Activated CD8-positive, alpha-beta memory T cell treated with anti-CD3 and anti-CD28 coated beads for 36 hours (primary cell): ENCODE data around the gene SLC1A3. TPM values are rescaled to one million over a fixed set of nuclear protein-coding genes. Genes with fewer than 3 reads are reported as not detected.
"Not testable (repeated sequence)": the region's sequence is repeated elsewhere in the genome, so short reads cannot be mapped to it uniquely, and the experiment has no call there.

Experiments
- CTCF ChIA-PET: fragments of 350-600 bp; sonication (Branson Sonifier 250); formaldehyde crosslinking; loops from one replicate; lab custom pipeline; 2021; ENCODE audit warnings: antibody characterized with exemption; lab: Charles Lee
- POLR2A ChIA-PET: fragments of 350-600 bp; sonication (Branson Sonifier 250); formaldehyde crosslinking; loops from one replicate; lab custom pipeline; 2021; ENCODE audit warnings: antibody characterized with exemption; lab: Charles Lee
- total RNA-seq, 2 experiments: library from RNA; stranded (reverse); gene quantifications; one replicate each; pipeline ENCODE4 v1.2.3, GENCODE V29; 2021

Gene SLC1A3
- under 1 TPM in 1 of 2 experiments, not detected in 1; 0.42 TPM for total RNA-seq

DNA sequence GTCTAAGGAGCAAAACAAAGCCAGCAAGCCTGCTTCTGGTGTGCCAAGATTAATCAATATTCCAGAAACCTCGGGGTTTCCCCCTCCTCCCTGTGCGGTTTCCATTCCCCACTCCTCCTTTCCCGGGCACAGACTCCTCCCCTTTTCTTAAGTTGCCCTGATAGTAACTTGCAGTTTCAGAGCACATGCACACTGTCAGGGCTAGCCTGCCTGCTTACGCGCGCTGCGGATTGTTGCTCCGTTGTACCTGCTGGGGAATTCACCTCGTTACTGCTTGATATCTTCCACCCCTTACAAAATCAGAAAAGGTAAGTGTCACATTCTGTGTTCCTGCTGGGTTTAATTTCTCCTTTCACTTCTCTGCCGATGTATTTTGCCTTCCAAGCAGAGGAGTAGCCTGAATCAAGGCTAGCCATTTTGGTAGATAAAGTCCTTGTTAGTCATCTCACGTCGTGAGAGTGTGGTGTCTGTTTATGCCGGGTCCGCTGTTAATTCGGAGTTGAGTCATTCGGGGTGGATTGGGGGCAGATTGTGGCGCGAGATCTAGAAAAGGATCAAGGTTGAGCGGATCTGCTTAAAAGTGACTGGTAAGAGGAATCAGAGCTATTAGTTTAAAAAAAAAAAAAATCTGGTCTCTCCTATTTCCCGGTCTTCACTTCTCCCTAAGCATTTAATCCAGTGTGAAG lies at the start of gene SLC1A3:
Gene SLC1A3, plus strand, starts transcription at position 179 of the 686 bp plus-strand sequence. CDS start 1,818 bp downstream, outside the sequence.
- ChIA-PET CTCF (interaction anchor here (0.7 to 1.1 kb wide), 2 partner anchors 101 to 481 kb away, joined by 3 read pairs; no protein-coding TSS in a partner anchor), POLR2A (no interaction called here)

DNA sequence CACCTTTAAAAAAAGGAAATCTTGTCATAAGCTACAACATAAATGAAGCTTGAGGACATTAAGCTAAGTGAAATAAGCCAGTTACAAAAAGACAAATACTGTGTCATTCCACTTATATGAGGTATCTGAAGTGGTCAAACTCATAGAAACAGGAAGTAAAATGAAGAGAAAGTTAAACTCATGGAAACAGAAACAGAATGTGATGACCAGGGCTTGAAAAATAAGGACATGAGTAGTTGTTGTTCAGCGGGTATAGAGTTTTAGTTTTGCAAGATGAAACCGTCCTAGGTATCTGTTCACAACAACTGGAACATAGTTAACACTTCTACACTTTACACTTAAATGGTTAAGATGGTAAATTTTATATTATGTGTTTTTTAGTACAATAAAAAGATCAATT lies 47.8 kb upstream of the SLC1A3 start:
- ChIA-PET CTCF (no interaction called here), POLR2A (no interaction called here)

DNA sequence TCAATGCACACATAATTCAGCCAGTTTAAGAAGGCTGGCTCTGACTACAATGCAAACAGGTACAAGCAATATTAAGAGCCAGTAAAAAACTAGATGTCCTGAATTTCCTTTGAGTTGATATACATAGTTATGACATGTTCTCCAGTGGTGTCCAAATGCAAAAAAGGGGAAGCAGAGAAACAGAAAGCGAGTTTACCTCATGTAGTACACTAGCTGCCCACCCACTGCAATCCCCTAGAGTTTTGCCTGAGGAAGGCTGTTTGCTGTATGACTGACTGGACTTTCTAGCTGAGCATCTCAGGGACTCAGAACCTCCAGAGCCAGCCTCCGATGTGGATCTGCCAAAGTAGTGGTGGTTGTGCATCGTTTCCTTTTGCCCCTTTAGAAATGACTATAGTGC lies 44.8 kb upstream of the SLC1A3 start:
- ChIA-PET CTCF (no interaction called here), POLR2A (no interaction called here)

DNA sequence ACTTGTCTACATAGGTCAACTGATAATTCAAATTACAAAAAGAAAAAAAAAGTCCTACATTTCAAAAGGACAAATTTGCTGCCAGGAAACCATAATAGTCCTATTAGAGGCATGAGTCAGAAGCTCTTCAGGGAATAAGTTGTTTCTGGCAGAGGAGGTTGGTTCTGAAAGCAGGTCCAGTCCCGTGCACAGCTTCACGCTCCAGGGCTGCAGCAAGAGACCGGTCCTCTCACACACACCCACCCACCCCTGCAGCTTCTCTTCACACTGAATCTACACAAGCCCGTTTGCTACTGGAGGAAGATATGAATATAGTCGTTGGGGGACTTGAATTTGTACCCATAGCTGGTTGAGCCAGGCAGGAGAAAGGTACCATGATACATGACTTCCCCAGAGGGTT lies 36.9 kb upstream of the SLC1A3 start:
- CTCF ChIA-PET, result no interaction called here

DNA sequence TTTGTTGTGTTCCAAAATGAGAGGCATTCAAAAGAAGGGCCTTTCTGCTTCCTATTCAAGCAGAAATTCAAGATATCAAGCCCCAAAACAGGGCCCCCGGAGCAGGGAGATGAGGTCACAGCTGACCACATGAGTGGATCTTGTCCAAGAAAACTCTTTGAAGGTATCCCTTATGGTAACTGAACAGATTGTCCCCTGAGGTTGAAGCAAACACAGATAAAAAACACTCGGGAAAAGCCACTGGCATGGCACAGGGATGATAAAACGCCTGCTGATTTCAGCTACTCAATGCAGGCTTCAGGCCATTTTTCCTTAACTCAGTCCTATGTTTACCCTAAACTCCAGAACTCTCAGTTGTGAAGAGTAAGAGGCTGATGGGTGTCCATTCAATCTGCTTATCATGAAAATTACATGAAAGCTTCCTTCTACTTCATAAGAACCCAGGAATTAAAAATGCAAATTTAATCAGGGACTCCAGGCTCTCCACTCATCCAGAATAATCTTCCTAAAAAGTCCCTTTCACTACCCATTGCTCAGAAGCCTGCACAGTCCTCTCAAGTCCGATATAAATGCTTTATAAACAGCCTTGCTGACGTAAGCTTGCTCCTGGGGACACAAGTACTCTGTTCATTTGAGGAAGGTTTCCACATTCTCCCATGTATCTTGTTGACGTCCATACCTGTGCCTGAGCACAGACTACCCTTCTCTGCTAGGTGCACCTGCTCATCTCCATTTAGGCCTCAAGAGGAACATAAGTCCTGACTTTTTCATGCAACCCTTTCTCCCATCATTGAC lies 35.9 kb upstream of the SLC1A3 start:
- CTCF ChIA-PET, result no interaction called here
- POLR2A ChIA-PET, result no interaction called here

More for the DNA sequence above, 36.9 kb upstream of the SLC1A3 start:
- POLR2A ChIA-PET, result no interaction called here

DNA sequence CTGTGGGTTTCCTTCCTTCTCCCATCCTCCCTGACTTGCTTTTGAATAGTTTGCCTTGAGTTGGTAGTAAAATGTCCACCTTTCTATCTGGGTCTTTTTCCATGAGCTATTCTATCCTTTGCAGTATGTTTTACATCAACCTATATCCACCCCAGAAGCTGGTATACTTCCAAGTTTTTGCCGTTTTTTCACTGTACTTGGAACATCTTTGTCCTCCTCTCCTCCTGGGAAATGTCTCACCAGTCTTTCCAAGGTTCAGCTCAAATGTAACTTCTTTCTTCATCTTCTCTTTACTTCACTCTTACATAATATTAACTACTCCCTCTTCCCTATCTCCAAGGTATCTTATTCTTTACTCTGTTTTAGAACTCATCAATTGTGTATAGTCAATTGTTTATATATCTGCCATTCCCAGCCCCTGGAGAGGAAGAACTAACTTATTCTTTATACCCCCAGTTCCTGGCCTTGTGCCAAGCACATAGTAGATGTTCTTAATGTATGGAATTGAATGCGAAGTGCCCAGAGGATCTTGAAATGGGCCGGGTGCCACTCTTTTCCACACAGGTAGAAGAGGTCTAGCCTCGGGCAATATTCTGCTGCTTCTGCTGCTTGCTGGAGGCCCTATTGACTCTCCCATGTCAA lies 34.9 kb upstream of the SLC1A3 start:
- POLR2A ChIA-PET, result no interaction called here
- CTCF ChIA-PET, result no interaction called here

DNA sequence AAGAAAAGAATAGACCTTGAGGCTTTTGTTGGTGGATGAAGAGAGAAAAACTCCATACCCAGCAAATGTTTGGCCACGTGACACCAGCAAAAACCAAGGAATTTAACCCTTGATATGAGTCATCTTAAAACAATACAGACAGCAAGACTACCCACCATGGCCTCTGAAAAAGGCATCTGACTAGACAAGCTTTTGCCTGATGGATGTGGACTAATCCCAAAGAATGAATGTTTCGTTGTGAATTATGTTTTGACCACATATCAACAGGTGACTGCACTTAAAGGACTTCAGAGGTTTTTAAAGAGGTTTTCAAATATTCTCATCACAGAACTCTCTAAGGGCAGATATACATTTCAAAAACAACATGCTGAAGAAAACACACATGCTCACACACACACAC lies 33.0 kb upstream of the SLC1A3 start:
- ChIA-PET POLR2A (no interaction called here), CTCF (no interaction called here)

DNA sequence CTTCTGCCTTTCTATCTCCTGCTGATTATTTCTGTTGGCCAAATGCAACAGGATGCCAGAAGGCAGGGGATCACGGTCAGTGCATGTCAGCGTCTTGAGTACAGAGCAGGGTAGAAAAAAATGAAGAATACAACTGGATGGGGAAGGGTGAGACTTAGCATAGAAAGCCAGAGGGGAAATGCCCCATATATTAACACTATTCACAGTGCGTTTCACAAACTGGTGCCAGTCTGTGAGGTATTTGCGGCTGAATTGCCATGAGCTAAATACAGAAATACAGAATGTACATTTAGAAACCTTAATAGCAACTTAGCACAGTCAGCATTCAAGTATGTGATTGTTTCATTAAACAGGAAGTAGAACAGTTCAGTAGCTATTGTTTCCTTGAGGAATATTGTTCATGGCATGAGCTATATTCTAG lies 31.0 kb upstream of the SLC1A3 start:
- CTCF ChIA-PET, result no interaction called here
- POLR2A ChIA-PET, result no interaction called here

DNA sequence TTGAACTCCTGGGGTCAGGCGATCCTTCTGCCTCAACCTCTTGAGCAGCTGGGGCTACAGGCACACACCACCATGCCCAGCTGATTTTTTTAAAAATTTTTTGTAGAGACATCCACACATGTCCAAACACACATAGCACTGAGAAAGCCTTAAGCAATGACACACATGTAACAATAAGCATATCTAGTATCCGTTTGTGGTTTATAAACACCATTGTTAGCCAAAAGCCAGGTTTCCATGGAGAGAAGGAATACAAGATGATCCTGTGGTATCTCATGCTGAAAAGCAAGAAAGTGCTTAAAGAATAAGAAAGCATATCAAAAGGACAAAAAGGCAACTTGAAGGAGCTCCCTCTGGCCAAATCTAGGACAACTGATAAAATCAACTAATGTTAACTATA lies 29.7 kb upstream of the SLC1A3 start:
- ChIA-PET POLR2A (no interaction called here), CTCF (no interaction called here)

DNA sequence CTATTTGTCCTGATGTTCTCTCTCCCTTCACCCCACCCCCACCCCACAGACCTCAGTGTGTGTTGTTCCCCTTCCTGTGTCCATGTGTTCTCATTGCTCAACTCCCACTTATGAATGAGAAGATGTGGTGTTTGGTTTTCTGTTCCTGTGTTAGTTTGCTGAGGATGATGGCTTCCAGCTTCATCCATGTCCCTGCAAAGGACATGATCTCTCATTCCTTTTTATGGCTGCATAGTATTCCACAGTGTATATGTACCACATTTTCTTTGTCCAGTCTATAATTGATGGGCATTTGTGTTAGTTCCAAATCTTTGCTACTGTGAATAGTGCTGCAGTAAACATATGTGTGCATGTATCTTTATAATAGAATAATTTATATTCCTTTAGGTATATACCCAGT lies 26.5 kb upstream of the SLC1A3 start:
- CTCF ChIA-PET, POLR2A ChIA-PET: not testable (repeated sequence)

DNA sequence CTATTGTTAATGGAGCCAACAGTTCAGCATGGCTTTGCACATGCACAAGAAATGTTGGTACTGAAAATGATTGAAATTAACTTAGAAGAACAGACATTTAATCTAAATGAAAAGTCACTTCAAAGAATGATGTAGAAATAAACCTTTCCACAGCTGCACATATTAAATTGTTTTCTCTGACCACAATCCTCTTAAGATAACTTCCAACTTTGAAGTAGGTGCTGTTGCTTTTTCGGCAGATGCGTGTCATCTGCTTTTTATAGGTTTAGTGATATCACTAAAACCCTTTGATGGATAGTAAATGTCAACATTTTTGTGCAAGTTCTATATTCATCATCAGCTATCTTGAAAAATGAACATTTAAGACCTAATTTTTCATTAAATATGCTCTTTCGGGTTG lies 25.3 kb upstream of the SLC1A3 start:
- CTCF ChIA-PET, result no interaction called here
- POLR2A ChIA-PET, result no interaction called here

DNA sequence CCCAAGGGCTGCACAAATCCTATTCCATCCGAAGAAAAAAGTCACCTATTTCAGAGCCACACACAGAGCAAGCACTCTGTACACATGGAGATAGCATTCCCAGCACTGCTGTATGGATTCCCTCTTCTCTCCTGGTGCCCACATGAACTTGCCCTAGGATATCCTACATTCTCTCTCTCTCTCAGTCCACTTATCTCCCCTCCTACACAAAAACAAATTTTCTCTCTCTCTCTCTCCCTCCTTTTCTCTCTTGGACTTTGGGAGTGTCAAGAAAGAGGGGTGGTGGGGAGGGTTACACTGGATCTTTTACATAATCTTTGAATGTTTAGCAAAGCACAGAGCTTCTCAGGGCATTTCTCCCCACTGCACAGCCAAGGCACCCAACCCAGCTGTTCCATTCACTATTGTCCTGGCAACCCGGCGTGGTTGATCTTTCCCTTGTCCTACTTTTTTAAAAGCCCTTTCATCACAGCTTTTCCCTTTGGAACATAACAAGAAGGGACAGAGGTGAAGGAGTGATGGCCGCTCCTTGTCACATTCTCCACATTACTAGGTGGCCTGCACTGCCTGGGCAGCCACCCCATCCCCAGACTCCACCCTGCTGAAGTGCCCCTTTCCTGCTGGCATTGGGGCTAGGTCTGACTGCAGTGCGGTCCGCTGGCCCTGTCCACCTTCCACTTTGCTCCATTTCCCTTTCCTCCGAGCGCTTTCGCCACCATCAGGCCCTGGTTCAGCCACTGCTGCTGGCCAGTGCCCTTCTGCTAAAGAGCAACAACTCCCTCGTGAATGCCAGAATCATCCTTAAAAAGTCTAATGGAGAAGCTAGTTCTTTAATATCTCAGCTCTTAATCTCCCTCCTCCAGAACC lies 22.2 kb upstream of the SLC1A3 start:
- CTCF ChIA-PET, result no interaction called here
- POLR2A ChIA-PET, result no interaction called here

DNA sequence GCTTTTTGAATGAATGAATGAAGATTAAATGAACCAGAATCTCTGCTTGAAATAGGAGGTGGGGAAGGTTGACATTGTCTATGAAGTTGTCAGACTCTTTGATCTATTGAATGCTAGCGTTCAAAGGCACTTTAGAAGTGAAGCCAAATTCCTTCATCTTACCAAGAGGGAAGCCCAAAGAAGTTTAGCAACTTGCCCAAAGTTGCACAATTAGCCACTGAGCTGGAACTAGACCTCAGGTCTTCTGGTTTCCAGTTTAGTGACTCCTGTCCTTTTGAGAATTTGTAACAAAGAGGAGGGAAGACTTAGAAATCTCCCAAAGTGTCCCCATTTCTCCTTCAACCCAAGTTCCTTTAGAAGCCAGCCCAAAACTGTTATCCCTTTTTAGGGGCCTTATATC lies 20.7 kb upstream of the SLC1A3 start:
- POLR2A ChIA-PET, result no interaction called here

DNA sequence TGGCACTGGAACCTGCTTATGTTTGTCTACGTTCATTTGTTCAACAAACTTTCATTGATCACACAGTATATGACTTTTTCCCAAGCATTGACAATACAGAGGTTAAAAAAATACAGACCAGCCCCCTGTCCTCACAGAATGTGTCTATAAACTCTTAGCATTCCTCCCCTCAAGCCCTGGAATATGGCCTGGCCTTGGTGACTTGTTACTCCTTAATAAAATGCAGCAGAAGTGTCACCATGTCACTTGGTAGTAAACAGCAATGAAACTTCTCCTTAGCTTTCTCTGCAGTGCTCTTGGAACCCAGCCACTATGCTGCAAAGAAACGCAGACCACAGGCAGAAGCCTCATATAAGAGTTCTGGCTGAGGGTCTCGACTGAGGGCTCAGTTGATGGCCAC lies 19.1 kb upstream of the SLC1A3 start:
- POLR2A ChIA-PET, result no interaction called here
- CTCF ChIA-PET, result no interaction called here

More for the DNA sequence above, 20.7 kb upstream of the SLC1A3 start:
- CTCF ChIA-PET, result no interaction called here

DNA sequence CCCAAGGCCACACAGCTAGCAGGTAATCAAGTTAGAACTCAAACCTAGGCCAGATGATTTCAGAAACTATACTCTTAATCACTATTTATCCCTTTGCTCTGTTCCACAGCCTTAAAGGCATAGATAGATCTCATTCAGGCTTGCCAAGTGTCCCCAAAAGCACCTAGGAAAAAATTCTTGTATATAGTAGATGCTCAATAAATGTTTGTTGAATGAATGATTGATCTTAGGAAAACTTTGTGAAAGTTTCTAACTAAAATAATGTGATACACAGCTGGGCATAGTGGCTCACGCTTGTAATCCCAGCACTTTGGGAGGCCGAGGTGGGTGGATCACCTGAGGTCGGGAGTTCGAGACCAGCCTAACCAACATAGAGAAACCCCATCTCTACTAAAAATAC lies 16.7 kb upstream of the SLC1A3 start:
- POLR2A ChIA-PET, result interaction anchor here (0.6 kb wide), 1 partner anchor 348 kb away, joined by 3 read pairs; the partner anchor contains the start of gene NADK2
- CTCF ChIA-PET, result not testable (repeated sequence)

DNA sequence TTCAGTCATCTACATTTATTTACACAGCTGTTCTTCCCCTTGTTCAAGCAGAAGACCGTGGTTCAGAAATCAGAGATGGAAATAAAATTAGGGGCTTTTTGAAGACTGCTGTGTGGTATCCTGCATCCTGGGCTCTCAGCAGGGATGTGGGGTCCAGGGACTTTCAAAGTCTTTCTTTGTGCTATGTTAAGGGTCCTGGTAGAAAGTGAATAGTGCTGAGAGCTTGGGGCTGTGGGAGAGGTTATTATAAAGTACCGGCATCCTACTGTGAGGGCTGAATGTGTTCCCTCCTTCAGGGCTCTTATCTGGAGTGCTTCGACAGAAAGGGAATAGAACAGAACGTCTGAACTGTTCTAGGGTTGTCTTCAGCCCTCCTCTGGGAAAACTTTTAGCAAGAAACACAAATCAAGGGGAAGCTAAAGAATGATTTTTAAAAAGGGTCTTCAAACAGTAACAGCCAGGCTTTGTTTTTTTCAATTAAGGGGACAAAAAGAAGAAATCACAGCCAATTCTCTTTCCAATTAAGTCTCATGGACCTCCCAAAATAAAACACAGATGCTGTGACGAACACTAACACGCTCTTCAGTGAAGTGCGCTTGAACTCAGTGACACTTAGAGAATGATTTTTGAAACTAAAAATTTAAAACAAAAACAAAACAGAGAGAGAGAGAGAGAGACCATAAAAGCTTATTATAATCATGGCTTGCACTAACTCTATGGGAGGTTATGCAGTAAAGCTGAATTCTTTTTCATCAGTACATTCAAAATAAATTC lies 15.7 kb upstream of the SLC1A3 start:
- POLR2A ChIA-PET, result interaction anchor here (0.6 kb wide), 2 partner anchors 171 to 349 kb away, joined by 3 to 4 read pairs; partner anchors contain the start of gene NADK2

DNA sequence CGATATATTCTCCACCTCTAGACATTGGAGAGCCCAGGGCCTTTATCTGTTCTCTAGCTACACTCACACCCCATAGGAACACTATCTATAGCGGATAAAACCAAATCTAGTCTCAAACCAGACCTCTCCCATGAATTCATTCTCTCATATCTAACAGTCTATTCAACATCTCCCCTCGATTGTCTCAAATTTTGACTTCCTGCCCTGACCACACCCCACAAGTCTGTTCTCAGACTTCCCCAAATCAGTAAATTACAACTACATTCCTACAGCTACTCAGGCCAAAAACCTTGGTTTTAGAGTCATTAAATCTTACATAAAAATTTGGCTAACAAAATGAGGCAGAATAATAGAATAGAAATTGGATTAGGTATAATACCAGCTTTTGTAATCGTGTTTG lies 12.5 kb upstream of the SLC1A3 start:
- ChIA-PET CTCF (no interaction called here), POLR2A (no interaction called here)

More for the DNA sequence above, 15.7 kb upstream of the SLC1A3 start:
- CTCF ChIA-PET, result no interaction called here

DNA sequence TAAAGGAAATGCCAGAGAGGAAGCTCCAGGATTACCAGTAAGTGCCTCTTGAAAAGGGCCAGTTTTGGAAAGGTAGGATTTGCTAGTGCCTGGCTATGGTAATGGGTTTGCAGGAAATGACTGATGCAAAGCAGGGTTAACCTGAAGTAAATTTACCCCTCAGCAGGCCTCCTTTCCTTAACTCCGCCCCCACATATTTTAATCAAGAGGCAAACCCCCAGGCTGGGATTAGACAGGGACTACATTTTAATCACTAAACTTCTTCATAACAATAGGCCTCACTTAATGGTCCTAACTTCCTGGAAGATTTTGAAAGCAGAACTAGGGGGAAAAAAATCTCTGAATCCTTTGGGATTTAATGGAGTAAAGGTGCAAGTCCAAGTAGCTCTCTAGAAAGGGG lies 10.2 kb upstream of the SLC1A3 start:
- ChIA-PET CTCF (no interaction called here), POLR2A (no interaction called here)

DNA sequence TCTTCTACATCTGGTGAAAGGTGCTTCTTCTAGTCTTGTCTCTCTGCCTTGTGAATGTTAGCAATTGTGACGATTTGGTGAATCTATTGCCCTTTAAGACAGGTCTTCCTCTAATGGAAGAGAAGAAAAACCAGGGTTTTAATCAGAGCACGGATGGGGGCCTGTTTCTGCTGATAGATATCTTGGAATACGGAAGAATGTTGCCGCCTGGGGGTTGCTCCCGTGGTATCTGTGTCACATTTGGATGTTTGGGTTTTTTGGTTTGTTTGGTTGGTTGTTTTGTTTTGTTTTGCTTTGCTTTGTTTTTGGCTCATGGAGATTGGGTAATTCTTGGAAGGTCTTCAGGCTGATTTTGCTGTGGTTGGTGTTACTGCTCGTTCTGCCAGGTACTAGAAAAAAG lies 9.7 kb upstream of the SLC1A3 start:
- ChIA-PET CTCF (interaction anchor here (0.7 kb wide), 1 partner anchor 470 kb away, joined by 4 read pairs; no protein-coding TSS in a partner anchor), POLR2A (no interaction called here)
